Thyroid gland (tissue), 4 donors: ENCODE data around the gene FRMPD1.

Experiments used
- CTCF ChIP-seq, 6 experiments: fragments of 200-600 bp in 3 of 6; fragments of 450-650 bp in 3 of 6; sonication (generic) in 3 of 6; IDR thresholded peaks; one replicate each; pipeline ENCODE4 v1.5.1; 2016 to 2019; ENCODE audit warnings: antibody characterized with exemption in 6 of 6, mild to moderate bottlenecking in 2 of 6, inconsistent platforms in 1 of 6, moderate library complexity in 1 of 6
- POLR2A ChIP-seq, 2 donors: fragments of 450-650 bp; IDR thresholded peaks; one replicate each; pipeline ENCODE4 v1.6.1; 2017; ENCODE audit warnings: antibody characterized with exemption in 2 of 2, mild to moderate bottlenecking in 2 of 2, moderate library complexity in 1 of 2

GRCh38 chr9:37775216-37775919, 124.6 kb downstream of the FRMPD1 start:
- TF ChIP-seq CTCF (IDR thresholded peaks at IDR 0.05) (no peak), POLR2A (IDR thresholded peaks at IDR 0.05) (no peak)
